Sciatic nerve (tissue), 2 donors: ENCODE results near the gene ADGRA1. TPM values are rescaled to one million over a fixed set of nuclear protein-coding genes. Genes with fewer than 3 reads are reported as not detected.

Experiments
- ATAC-seq: fragments of 200-7000 bp; cut with Tn5 transposase; one replicate; pipeline ENCODE4 v1.9.1; 2020; ENCODE audit warnings: mild to moderate bottlenecking, moderate library complexity
- DNase-seq: peaks from one replicate; pipeline ENCODE4 v3.0.0-alpha.2; 2020; ENCODE audit warnings: low spot score
- intact Hi-C: fragments of 100-400 bp; cut with DNase I; formaldehyde crosslinking; loops from one replicate; pipeline ENCODE4 v1.14.2; 2022
- total RNA-seq: library from RNA; stranded (reverse); fragmentation: NEBNext Ultra II Directional; extraction: Animal tissue kit (Norgen Biotek cat#: 25700); gene quantifications from one replicate; pipeline ENCODE4 v1.2.1, GENCODE V29; 2021
- donor health status: DM: no; HTN: no; CAD: no.
- donor health status: DM: no; HTN: no; CAD: no.

Gene ADGRA1
- total RNA-seq, 1 donor from 2014 or later = 0.13 TPM

GRCh38 chr10:133121479-133121878, 33.8 kb downstream of the ADGRA1 start:
- intact Hi-C loops = loop anchor here (10.0 kb wide), 1 partner anchor 287 kb away; no protein-coding TSS in a partner anchor
- DNase-seq = no peak
- ATAC-seq = no peak

DNA sequence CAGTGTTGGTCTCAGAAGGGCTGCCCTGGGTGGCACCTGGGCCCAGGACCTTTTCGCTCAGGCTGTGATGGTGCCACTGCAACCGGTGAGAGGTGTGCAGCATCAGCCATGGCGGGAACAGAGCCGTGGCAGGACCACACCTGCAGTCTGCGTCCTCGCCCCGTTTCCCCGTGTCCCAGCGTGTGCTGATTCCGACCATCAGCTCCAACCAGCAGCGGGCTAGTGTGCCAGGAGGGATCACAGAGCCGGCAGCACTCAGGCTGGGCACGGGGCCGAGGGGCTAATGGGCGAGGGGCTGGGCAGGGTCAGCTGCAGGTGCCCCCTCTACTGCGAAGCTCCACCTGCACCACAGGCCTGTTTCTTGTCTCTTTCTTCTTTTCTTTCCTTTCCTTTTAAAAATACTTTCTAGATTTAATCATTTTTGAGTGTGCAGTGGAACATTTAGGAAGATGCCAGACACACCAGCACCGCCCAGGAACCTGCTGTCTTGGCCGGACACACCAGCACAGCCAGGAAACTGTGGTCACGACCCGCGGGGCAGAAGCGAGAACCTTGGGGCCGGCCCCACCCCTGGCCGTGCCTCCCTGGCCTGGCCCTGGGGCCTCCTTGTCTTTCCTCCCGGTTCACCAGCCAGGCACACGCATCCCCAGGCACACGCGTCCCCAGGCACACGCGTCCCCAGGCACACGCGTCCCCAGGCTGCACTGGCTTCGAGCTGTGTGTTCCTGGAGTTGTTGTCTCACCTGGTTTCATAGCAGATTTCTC, 34.6 kb downstream of the ADGRA1 start:
- DNase-seq (no peak), ATAC-seq (peak; percentile 79)
- intact Hi-C loops = loop anchor here (10.0 kb wide), 1 partner anchor 288 kb away; no protein-coding TSS in a partner anchor

DNA sequence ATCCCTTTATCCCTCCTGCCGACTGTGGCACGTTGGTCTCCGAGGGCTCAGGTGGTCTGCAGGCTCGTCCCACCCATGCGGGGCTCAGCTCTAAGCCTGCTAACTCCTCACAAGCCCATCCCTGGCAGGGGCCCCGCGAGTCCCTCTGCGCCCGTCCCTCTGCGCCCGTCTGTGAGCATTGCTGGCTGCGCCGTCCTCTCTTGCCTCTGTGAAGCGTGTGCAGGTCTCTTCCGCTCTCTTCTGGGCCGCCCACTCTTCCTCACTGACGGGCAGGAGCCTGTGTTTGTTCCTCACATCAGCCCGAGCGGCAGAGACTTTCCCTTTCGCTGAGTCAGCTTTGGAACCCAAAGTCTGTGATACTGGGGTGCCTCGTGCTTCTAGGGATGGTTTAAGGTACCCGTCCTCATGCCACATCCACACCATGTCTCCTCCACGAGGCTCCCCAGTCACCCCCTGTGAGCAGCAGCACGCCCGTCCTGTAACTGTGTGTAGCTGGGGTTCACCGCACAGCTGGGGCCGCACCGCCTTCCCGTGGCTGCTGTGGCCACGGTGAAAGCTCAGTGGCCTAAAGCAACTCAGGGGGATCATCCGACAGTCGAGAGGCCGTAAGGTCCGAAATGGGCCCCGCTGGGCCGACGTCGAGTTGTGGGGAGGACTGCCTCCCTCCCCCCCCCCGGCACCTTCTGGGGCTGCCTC, 35.5 kb downstream of the ADGRA1 start:
- ATAC-seq (peak; percentile 12), DNase-seq (no peak)
- intact Hi-C loops = loop anchor here (10.0 kb wide), 1 partner anchor 288 kb away; no protein-coding TSS in a partner anchor

DNA sequence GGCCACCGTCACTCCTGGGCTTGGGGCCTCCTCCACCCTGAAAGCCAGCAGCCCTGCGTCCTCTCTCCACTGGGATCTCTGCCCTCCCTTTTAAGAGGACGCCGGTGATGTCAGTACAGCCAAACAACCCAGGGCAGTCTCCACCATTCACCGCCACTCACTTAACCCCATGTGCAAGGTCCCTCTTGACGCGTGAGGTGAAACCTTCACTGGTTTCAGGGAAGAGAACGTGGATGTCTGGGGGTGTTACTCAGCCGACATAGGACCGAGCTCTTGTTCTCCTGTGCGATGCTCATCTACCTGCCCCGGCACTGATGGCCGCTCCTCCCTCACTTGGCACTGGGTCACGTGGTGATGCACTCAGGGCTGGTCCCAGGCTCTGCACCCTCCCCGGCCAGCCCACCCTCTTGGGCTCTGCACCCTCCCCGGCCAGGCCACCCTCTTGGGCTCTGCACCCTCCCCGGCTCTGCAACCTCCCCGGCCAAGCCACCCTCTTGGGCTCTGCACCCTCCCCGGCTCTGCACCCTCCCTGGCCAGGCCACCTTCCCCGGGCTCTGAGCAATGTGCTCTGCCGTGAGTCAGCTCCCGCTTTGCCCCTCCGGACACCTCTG, 36.1 kb downstream of the ADGRA1 start:
- DNase-seq (no peak), ATAC-seq (no peak)
- intact Hi-C loops = loop anchor here (10.0 kb wide), 1 partner anchor 289 kb away; no protein-coding TSS in a partner anchor

- ATAC-seq (no peak), DNase-seq (no peak)
- intact Hi-C loops = loop anchor here (10.0 kb wide), 1 partner anchor 290 kb away; no protein-coding TSS in a partner anchor
Measured at GRCh38 chr10:133124357-133125211, 36.9 kb downstream of the ADGRA1 start.

DNA sequence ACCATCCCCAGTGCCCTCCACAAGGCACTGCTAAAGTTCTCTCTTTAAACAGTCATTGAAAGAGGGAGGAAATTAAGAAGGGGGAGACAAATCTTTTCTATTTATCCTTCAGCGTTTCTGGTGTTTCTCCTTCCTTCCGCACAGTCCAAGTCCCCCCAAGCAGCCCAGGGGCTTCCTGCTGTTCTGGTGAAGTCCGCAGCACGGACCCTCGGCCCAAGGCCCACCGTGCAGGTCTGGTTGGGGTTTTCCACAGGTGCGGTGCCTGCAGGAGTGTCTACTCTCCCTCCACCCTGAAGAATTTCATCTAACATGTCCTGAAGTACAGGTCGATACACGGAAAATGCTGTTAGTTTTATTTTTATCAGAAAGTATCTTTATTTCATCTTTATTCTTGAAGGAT, 38.2 kb downstream of the ADGRA1 start:
- intact Hi-C loops = loop anchor here (10.0 kb wide), 1 partner anchor 291 kb away; no protein-coding TSS in a partner anchor
- DNase-seq (no peak), ATAC-seq (no peak)

- DNase-seq = no peak
- intact Hi-C loops = loop anchor here (10.0 kb wide), 1 partner anchor 292 kb away; no protein-coding TSS in a partner anchor
- ATAC-seq = no peak
Measured at GRCh38 chr10:133126431-133127290, 38.9 kb downstream of the ADGRA1 start.

GRCh38 chr10:133127291-133128125, 39.8 kb downstream of the ADGRA1 start:
- ATAC-seq = no peak
- no peak for DNase-seq
- intact Hi-C loops = loop anchor here (10.0 kb wide), 1 partner anchor 293 kb away; no protein-coding TSS in a partner anchor

- intact Hi-C loops = loop anchor here (10.0 kb wide), 1 partner anchor 294 kb away; no protein-coding TSS in a partner anchor
- no peak for DNase-seq
- ATAC-seq = no peak
Measured at GRCh38 chr10:133128126-133129070, 40.7 kb downstream of the ADGRA1 start.

GRCh38 chr10:133129071-133129858, 41.5 kb downstream of the ADGRA1 start:
- intact Hi-C loops = loop anchor here (10.0 kb wide), 1 partner anchor 294 kb away; no protein-coding TSS in a partner anchor
- ATAC-seq (no peak), DNase-seq (no peak)

DNA sequence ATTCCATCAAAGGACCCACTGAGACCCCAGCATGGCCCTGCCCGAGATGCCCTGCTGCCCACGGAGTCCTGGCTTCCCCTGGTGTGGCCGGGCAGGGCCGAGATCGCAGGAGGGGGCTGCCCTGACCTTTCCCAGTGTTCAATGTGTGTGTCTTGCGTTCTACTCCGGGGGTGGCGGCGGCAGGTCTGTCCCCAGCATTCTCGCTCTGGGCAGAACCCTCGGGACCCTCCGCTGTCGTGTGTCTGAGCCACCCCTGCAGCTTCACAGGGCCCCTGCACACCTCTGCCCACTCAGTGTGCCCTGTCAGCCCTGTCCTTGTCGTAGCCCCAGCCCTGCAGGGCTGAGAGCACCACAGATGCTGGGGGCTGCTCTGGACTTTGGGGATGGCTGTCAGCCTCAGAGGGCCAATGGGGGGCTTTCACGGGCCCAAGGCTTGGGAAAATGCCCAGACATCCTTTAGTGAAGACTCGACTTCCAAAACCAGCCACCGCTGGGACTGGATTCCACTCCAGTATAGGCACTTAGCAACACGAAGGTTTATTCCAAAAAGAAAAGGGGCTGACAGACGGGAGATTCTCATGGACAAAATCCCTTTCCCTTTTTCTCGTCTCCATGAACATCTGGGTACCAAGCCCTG, 42.3 kb downstream of the ADGRA1 start:
- no peak for ATAC-seq
- intact Hi-C loops = loop anchor here (10.0 kb wide), 1 partner anchor 295 kb away; no protein-coding TSS in a partner anchor
- no peak for DNase-seq

- intact Hi-C loops = no loop called here
- ATAC-seq = no peak
- DNase-seq = no peak
Measured at GRCh38 chr10:133130602-133131001, 42.9 kb downstream of the ADGRA1 start.

GRCh38 chr10:133131053-133131452, 43.3 kb downstream of the ADGRA1 start:
- ATAC-seq (no peak), DNase-seq (no peak)
- intact Hi-C loops = no loop called here

DNA sequence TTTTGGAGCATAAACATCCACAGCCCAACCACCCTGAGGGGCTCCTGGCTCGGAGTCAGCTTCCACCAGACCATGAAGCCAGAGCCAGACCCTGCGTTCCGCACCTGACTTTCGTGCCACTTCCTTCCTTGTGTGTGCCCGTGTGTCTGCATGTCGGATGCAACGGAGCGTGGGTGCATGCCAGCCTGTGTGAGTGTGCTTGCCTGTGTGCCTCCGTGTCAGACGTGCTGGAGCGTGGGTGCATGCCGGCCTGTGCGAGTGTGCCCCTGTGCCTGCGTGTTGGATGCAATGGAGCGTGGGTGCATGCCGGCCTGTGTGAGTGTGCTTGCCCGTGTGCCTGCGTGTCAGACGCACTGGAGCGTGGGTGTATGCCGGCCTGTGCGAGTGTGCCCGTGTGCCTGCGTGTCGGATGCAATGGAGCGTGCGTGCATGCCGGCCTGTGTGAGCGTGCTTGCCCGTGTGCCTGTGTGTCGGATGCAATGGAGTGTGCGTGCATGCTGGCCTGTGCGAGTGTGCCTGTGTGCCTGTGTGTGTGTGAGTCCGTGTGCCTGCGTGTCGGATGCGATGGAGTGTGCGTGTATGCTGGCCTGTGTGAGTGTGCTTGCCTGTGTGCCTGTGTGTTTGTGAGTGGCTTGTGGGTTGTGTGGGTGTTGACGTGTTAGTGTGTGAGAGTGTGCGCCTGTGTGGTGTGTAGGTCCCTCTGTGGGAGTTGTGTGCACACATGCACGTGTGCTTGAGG, 44.2 kb downstream of the ADGRA1 start:
- DNase-seq (peak; percentile 53), ATAC-seq (no peak)
- intact Hi-C loops = no loop called here
